VCaP (cell line): ENCODE measurements around the gene FAM131C.

Experiments
- H3K27ac ChIP-seq: fragments of 450-650 bp; 2 replicates; pipeline ENCODE4 v1.5.1; 2017
- TF ChIP-seq, protein P1 (sequence below): fragments of 450-650 bp; conservative IDR thresholded peaks from 2 replicates; pipeline ENCODE4 v1.5.1; 2017; ENCODE audit warnings: mild to moderate bottlenecking, moderate library complexity

FAM131C gene

DNA sequence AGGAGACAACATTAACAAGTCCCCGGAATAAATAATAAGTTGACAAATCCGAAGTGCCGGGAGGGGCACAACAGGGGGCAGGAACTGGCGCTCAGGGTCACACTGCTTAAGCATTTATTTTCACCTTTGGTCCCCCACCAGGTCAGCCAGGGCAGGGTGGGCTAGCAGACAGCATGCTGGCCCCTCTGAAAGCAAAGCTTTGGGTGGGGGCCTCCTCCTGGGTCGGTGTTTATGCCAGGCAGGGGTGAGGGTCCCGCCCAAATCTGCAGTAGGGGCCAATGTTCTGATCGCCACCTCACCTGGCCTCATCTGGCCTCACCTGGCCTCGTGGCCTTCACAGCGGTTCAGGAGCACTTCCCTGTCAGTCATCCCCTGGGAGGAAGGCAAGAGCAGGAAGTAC, 8.2 kb upstream of the FAM131C start:
- no peak overlapping the region for H3K27ac ChIP-seq

DNA sequence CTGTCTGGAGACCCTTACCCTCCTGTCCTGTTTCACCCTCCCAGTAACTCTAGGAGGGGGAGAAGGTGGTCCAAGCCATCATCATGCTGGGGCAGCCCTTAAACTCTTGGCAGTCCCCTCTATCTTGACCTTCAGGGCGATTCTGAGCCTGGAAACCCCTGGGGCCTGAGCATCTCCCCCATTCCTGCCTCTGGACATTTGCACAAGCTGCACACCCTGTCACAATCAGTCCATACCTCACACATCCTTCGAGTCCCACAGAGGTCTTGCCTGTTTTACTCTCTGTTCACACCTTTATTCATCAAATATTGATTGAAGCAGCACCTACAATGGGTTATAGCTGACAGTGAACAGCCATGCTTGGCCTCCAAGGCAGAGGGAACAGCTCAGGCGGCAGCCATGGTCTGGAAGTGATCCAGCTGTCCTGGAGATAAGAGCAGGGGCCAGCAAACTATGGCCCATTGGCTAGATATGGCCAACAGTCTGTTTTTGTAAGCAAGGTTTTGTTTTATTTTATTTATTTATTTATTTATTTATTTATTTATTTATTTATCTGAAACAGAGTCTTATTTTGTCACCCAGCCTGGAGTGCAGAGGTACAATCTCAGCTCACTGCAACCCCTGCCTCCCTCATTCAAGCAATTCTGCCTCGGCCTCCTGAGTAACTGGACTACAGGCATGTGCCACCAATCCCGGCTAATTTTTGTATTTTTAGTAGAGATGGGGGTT, 7.1 kb upstream of the FAM131C start:
- TF ChIP-seq, protein P1, sequence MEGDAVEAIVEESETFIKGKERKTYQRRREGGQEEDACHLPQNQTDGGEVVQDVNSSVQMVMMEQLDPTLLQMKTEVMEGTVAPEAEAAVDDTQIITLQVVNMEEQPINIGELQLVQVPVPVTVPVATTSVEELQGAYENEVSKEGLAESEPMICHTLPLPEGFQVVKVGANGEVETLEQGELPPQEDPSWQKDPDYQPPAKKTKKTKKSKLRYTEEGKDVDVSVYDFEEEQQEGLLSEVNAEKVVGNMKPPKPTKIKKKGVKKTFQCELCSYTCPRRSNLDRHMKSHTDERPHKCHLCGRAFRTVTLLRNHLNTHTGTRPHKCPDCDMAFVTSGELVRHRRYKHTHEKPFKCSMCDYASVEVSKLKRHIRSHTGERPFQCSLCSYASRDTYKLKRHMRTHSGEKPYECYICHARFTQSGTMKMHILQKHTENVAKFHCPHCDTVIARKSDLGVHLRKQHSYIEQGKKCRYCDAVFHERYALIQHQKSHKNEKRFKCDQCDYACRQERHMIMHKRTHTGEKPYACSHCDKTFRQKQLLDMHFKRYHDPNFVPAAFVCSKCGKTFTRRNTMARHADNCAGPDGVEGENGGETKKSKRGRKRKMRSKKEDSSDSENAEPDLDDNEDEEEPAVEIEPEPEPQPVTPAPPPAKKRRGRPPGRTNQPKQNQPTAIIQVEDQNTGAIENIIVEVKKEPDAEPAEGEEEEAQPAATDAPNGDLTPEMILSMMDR = no peak
- H3K27ac ChIP-seq = no peak overlapping the region

More for the DNA sequence above, 8.2 kb upstream of the FAM131C start:
- TF ChIP-seq, protein P1 = no peak

DNA sequence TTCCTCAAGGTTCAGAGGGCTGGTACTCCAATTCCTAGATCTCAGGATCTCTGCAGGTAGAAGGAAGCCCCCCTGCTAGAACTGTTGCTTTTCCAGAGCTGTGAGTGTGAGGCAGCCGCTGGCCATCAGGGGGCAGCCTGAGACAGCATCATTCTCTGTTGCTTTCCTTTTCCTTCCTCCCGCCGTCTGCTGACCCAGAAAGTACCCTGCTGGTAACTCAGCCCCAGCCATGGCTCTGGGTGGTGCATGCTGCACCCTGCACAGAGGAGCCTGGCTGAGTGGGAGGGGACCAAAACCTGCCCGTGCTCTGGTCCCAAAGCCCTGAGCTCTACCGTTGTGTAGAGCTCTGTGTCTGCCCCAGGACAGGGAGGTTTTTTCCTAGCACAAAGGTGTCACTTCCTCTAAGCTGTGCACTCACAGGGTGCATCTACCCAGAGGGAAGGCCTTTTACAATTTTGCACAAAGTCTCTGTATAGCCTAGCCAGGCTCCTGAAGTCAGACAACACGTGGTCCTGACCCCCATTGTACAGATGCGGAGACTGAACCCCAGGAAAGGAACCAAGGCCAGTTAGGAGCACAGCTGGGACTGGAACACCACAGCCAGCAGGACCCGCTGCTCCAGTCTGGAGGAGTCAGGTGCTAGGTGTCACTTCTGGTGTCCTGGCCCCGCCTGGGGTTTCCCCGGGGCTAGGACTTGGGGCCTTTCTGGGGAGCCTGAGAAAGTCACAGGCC, 5.6 kb upstream of the FAM131C start:
- TF ChIP-seq, protein P1 = peak; percentile 89
- H3K27ac ChIP-seq = no peak overlapping the region

- no peak overlapping the region for H3K27ac ChIP-seq
These were observed 4.2 kb upstream of the FAM131C start for GRCh38 chr1:16077406-16078245.

GRCh38 chr1:16076865-16077238, 3.4 kb upstream of the FAM131C start:
- TF ChIP-seq, protein P1 = no peak
- no peak overlapping the region for H3K27ac ChIP-seq

More at GRCh38 chr1:16077406-16078245, 4.2 kb upstream of the FAM131C start:
- TF ChIP-seq, protein P1 = no peak

DNA sequence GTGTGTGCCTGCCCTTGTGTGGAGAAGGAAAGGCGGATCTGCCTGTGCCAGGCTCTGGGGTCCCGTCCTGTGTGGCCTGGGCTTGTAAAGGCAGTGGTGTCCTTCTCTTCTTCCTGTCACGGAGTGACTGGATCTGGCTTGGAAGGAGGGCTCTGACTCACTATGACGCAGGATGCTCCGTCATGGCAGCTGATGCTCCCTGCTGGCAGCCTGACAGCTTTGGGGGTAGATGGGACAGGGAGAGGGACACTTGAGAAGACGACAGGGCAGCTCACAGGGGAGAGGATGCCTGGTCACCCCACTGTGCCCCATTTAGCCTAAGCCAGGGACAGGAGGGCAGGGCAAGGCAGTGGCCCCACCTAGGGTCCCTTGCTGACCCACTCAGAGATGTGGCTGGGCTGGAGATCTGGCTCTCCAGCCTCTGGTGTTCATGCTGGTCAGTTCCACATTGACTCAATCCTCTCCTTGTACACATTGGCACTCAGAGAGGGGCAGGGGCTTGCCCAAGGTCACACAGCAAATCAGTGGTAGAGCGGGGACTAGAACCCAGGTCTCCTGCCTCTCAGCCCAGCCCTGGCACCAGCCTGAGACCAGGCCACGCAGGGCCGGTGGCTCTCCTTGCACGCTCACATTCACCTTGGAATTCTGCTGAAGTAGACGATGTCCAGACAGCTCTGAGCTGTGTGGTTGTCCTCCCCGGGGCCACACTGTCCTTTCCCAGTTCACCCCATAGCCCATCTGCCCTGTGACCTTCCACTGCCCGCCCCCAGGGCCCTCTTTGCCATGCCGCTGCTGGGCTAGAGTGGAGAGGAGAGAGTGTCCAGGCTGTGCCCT, 2.8 kb upstream of the FAM131C start:
- no peak overlapping the region for H3K27ac ChIP-seq

More for the DNA sequence above, 2.8 kb upstream of the FAM131C start:
- TF ChIP-seq, protein P1 = no peak
